H1 (cell line): ENCODE data around the gene FSTL4. TPM values are rescaled to one million over a fixed set of nuclear protein-coding genes. Genes with fewer than 3 reads are reported as not detected.

Source experiments
- ASH2L ChIP-seq: fragments of 200-600, 300-600 bp; sonication (generic); IDR thresholded peaks from one replicate; pipeline ENCODE4 v1.7.1; 2017; ENCODE audit warnings: low read length
- EGR1 ChIP-seq: IDR thresholded peaks from 2 replicates; pipeline ENCODE4 v1.6.1; 2011; ENCODE audit warnings: low read depth, low read length, borderline replicate concordance
- EZH2 ChIP-seq: fragments of 200-600 bp; sonication (generic); IDR thresholded peaks from 2 replicates; pipeline ENCODE4 v1.7.1; 2012; ENCODE audit warnings: low read depth, mild to moderate bottlenecking, moderate library complexity, low read length, inconsistent platforms; ENCODE audit not compliant: severe bottlenecking
- HDAC2 ChIP-seq, 2 experiments: fragments of 300-600 bp in 1 of 2; sonication (generic) in 1 of 2; IDR thresholded peaks; 2 replicates each; pipeline ENCODE4 v1.6.1; 2011 to 2012; ENCODE audit warnings: low read depth in 2 of 2, low read length in 2 of 2, mild to moderate bottlenecking in 2 of 2, moderate library complexity in 2 of 2, borderline replicate concordance in 1 of 2, inconsistent platforms in 1 of 2
- MAFK ChIP-seq: IDR thresholded peaks from 2 replicates; pipeline ENCODE4 v1.6.1; 2012; ENCODE audit warnings: low read depth, mild to moderate bottlenecking, improper control_type of control experiment, low read length
- RAD21 ChIP-seq, 2 experiments: IDR thresholded peaks in 1 of 2; conservative IDR thresholded peaks in 1 of 2; 2 replicates each; pipeline ENCODE4 v1.6.1; 2011; ENCODE audit warnings: low read depth in 2 of 2, low read length in 2 of 2, improper control_type of control experiment in 1 of 2, inconsistent platforms in 1 of 2, mild to moderate bottlenecking in 1 of 2, moderate library complexity in 1 of 2
- RFX5 ChIP-seq: IDR thresholded peaks from 2 replicates; pipeline ENCODE4 v1.6.1; 2011; ENCODE audit warnings: low read depth, low read length, improper control_type of control experiment, borderline replicate concordance
- SP1 ChIP-seq: IDR thresholded peaks from 2 replicates; pipeline ENCODE4 v1.6.1; 2011; ENCODE audit warnings: low read depth, low read length
- SUZ12 ChIP-seq: fragments of 200-600 bp; sonication (generic); IDR thresholded peaks from 2 replicates; pipeline ENCODE4 v1.6.1; 2012; ENCODE audit warnings: mild to moderate bottlenecking, inconsistent platforms, low read length, moderate library complexity, mixed read lengths
- TAF7 ChIP-seq: optimal IDR thresholded peaks from 2 replicates; pipeline ENCODE3; 2011; ENCODE audit warnings: low read depth, mild to moderate bottlenecking, inconsistent platforms, low read length, moderate library complexity, borderline replicate concordance
- TBP ChIP-seq: IDR thresholded peaks from 2 replicates; pipeline ENCODE4 v1.6.1; 2011; ENCODE audit warnings: low read depth, low read length, improper control_type of control experiment
- TEAD4 ChIP-seq: IDR thresholded peaks from 2 replicates; pipeline ENCODE4 v1.6.1; 2012; ENCODE audit warnings: low read depth, low read length, inconsistent platforms, mixed read lengths
- polyA plus RNA-seq, 7 experiments: library from polyadenylated mRNA; depleted of rRNA in 3 of 7; stranded (reverse) in 5 of 7; unstranded in 2 of 7; fragments of >200 nt in 5 of 7; fragments of 200-250 nt in 2 of 7; gene quantifications; 1 replicate in 5 of 7; 2 replicates in 1 of 7; 4 replicates in 1 of 7; pipeline versions ENCODE4 v1.2.1 to v1.2.3, GENCODE V29; 2011 to 2013; ENCODE audit warnings: missing spikeins in 2 of 7, mixed read lengths in 2 of 7
- total RNA-seq: library from RNA; stranded (reverse); fragmentation: NEBNext Ultra II Directional; extraction: Animal tissue kit (Norgen Biotek cat#: 25700); gene quantifications from 2 replicates; pipeline ENCODE4 v1.2.1, GENCODE V29; 2021
- TF ChIP-seq, protein P1 (sequence below): IDR thresholded peaks from 2 replicates; pipeline ENCODE4 v1.6.1; 2012; ENCODE audit warnings: inconsistent platforms

Gene FSTL4
- total and polyA plus RNA-seq, 2 of the 8 experiments (the other 6 are each of a cell fraction or from before 2014, with no cell fraction given) = 3.1 to 4.1 TPM

DNA sequence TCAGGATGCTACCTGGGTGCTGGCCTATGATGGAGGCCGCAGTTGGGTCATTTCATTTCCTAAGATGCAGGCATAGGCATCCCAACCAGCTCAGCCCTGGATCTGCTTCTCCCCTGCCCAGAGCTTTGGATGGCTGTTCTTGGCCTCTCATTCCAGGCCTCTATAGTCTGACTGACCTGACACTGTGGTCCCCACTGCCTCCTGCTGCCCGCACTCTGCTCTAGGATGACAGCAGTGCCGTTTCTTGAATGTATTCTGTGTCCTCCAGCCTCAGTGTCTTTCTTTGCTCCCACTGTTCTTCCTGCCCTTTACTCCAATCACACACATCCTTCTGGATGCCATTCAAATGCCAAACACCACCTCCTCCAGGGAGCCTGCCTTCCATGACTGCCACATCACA, 324.8 kb downstream of the FSTL4 start (continued):
- TF ChIP-seq, protein P1, sequence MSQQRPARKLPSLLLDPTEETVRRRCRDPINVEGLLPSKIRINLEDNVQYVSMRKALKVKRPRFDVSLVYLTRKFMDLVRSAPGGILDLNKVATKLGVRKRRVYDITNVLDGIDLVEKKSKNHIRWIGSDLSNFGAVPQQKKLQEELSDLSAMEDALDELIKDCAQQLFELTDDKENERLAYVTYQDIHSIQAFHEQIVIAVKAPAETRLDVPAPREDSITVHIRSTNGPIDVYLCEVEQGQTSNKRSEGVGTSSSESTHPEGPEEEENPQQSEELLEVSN = no peak
- 0 out of 2 replicates have a peak, but pooled peaks have one; percentile 7 for TF ChIP-seq TEAD4
- TF ChIP-seq EGR1 = no peak
- TF ChIP-seq TAF7 = no peak
- TF ChIP-seq TBP = no peak
- TF ChIP-seq SP1 = no peak
- TF ChIP-seq MAFK = no peak
- no peak for TF ChIP-seq ASH2L
- TF ChIP-seq EZH2 = no peak
- no peak for TF ChIP-seq RFX5
- TF ChIP-seq SUZ12 = no peak
- no peak for TF ChIP-seq HDAC2 (IDR thresholded peaks at IDR 0.05; ENCODE audit: borderline replicate concordance in 1 of 2, low read depth in 2 of 2, low read length in 2 of 2)
- TF ChIP-seq RAD21 (IDR thresholded peaks at IDR 0.05 in 1 of 2, conservative IDR thresholded peaks at IDR 0.05 in 1 of 2; ENCODE audit: low read depth in 2 of 2, low read length in 2 of 2) = peak; percentile 58 to 67
- TF ChIP-seq, all 59 proteins: peak for 3
